Left lobe of liver (tissue), 2 donors: Measurements from ENCODE around the gene PPY. TPM values are rescaled to one million over a fixed set of nuclear protein-coding genes. Genes with fewer than 3 reads are reported as not detected.
"Not testable (repeated sequence)": the region's sequence is repeated elsewhere in the genome, so short reads cannot be mapped to it uniquely, and the experiment has no call there.

ENCODE experiments used
- ATAC-seq: fragments of 200-7000 bp; cut with Tn5 transposase; one replicate; pipeline ENCODE4 v1.9.1; 2020; ENCODE audit warnings: mild to moderate bottlenecking, moderate library complexity
- DNase-seq: peaks from one replicate; pipeline ENCODE4 v3.0.0-alpha.2; 2020; ENCODE audit warnings: low spot score
- total RNA-seq: library from RNA; stranded (reverse); gene quantifications from one replicate; pipeline ENCODE4 v1.2.1, GENCODE V29; 2021
- donor health status: DM: no; HTN: no; CAD: no; lungs with moderate emphysema.
- donor health status: DM: no; HTN: yes; CAD: no.

The PPY gene, protein sequence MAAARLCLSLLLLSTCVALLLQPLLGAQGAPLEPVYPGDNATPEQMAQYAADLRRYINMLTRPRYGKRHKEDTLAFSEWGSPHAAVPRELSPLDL
- not detected for total RNA-seq

DNA sequence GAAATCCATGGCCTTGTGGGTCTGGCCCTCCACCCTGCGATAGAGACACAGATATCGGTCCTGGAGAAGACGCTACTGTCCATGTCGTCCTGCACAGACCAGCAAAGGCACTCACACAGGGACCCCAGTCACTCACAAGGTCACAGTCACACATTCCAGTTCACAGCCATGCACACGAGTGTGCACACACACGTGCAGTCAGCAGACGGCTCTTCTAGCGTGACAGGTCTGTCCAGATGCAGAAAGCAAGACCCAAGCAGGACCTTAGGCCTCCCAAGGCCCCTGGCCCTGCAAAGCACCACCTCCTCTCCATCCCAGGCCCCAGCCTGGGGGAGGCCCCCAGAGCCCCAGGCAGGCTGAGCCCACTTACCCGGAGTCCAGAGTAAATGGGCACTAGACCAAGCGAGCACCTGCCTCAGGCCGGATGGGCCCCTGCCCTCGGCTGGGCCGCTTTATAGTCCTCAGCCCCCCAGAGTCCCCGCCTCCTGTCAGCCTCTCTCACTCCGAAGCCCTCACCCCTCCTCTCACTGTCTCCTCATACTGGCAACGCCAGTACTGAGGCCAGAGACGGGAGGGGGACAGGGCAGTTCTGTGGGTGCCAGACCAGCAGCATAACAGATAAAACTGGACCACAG, at the start of gene PPY:
Gene PPY, minus strand, starts transcription at position 426 of the 635 bp plus-strand sequence. CDS start 822 bp downstream, outside the sequence.
- no peak for DNase-seq
- ATAC-seq: no peak

DNA sequence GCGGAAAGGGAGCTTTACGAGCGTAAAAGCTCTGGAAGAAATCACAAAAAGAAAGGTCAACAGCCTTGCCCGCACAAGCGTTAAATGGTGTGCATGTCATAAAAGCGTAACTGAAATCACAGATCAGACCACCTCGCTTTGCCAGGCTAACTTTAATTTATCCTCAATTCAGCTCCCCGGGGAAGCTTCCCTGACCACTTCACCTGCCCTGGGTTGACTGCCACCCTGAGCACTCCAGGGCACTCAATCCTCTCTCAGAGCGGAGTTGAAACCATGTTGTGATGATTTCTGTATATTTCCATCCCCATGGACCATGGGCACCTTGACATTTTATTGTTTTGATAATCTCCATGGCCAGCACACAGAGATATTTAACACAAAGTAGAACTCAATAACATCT, 46.0 kb upstream of the PPY start:
- no peak for ATAC-seq
- DNase-seq: no peak

DNA sequence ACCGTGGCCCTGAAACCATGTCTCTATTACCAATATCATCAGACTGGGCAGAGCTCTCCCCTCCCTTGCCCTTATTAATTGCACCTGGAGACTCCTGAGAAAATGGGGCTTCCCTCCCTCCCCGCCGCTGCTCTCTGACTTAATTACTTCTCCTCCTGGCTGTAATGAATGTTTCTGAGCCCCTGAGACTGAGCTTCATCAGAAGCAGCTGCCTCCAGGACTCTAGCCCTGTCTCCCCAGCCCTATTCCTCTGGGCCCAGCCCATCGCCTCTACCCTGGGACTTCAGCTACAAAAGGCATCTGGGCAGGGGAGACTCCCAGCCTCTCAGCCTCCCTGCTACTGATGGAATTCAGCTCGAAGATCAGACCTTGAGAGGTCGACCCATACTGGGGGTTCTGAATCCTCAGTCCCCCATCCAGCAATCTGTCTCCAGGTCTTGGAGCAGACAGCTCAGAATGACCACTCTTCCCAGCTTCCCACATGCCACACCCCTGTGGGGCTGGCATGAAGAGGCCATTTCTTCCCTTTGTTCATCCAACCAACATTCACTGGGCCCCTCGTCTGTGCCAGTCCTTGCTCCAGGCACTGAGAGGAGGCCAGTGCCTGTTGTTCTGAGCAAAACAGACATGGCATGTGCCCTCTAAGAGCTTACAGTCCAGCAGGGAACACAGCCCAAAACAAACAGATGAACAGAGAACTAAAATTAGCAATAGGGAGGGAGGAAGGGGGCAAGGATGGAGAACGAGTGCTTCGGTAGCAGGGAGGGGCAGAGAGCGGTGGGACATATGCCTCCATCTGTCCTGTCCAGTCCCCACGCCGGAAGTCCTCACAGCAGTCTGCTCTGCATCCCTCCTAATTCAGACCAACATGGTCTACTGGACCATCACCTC, 45.1 kb upstream of the PPY start:
- ATAC-seq: no peak
- DNase-seq: no peak

DNA sequence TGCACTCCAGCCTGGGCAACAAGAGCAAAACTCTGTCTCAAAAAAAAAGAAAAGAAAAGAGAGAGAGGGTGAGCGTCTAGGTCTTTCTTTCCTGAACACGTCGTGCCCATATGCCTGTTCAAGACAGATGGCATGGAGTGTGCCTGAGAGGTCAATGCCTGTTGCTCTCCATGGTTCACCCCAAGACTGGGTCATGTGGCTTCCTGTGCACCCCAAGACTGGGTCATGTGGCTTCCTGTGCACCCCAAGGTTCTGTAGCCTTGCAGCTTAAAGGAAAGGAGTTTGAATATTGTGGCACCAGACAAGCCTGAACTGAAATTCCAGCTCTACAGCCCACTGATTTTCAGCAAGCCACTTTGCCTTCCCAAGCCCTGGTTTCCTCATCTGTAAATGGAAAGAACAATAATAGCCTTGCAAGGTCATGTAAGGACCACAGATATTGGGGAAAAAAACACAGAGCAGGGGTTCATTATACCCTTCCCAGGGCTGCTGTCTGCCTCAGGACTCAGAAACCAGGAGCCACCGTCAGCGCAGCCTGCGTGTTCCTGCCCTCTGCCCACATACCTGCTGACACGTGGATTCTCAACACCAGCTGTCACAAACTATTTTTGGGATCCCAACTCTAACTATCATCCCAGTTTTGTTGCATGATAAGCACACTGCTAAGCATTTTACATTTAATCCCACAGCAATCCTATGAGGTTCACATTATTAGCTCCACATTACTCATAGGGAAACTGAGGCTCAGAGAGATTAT, 44.1 kb upstream of the PPY start:
- DNase-seq (no peak), ATAC-seq (no peak)

DNA sequence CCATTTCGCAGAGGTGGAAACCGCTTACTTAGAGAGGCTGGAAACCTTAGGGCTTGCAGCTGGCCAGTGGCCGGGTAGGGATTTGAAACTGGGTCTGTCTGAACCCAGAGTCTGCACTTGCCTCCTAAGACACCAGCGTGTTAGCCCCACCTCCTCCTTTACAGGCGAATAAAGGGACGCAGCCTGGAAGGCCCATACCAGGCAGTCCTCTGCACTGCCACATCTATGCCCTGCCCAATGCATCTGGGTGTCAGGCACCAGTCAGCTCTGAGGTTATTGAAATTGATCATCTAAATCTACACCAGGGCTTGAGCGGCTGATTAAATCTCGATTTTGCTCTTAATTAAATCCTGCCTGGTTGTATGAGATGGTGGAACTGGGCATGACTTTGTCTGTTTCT, 42.2 kb upstream of the PPY start:
- no peak for ATAC-seq

DNA sequence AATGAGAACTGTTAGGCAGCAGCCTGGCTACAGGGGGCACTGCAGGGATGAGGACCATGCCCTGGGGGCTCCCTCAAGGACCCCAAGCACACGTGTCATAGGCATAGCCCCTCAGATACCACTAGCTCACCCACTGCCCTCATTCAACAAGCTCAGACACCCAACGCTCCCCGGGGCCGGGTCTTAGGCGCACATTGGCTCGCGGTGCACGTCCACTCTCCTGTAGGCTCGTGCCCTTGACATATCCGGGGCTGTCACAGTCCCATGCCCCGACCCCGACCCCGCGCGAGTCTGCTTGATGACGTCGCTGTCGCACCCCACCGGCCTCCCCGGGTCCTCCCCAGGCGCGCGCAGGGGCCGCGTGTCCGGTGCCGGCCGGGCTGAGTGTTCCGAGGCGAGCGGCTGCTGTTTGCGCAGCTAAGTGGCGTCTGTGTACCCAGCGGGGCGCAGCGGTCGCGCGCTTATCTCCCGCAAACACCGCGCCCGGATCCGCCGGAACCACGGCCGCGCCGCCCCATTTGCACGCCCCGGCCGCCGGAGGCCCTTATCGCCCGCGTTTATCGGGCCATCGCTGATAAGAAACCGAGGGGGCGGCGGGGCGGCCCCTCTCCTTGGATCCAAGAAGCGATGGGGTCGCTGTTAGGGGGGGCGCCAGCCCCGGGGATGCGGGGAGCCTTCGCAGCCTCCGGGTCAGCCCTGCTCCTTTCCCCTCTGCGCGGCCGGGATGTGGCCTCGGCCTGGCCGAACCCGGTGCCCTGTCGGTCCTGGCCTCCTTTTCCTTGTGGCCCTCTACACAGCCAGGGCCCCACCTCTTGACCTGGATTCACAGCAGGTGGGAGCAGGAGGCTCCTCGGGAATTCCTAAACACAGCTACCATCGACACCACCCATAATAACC, 41.5 kb upstream of the PPY start:
- DNase-seq (peak; percentile 48), ATAC-seq (peak; percentile 89)

More for the DNA sequence above, 42.2 kb upstream of the PPY start:
- DNase-seq: no peak

DNA sequence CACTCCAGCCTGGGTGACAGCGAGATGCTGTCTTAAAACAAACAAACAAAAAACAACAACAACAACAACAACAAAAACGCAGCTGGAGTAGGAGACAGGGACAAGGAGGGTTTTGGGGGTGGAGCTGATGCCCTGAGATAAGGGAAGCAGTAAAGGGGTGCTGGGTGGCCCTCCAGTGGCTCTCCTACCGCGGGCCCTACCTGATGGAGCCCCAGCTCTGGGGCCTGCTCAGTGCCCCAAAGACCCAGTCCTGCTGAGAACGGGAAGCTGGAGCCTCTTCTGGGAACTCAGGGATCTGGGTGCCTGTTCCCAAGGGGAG, 40.9 kb upstream of the PPY start:
- DNase-seq (no peak), ATAC-seq (no peak)

DNA sequence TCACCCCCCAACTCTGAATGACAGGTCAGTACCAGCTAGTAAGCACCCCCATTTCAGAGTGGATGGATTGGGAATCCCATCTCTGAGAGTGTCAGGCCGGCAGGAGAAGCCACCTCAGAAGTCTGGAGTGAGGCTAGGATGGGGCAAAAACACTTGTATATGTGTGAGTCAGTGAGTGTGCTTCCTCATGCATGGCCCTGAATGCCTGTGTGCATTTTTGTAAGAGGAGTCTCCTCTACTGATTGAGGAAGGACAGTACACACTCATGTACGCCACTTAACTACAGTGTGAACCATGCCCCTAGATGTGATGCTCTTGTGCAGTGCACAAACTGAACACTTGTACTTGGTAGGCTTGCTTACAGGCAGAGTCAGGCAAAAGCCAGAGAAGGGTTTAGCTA, 39.9 kb upstream of the PPY start:
- DNase-seq (no peak), ATAC-seq (no peak)

DNA sequence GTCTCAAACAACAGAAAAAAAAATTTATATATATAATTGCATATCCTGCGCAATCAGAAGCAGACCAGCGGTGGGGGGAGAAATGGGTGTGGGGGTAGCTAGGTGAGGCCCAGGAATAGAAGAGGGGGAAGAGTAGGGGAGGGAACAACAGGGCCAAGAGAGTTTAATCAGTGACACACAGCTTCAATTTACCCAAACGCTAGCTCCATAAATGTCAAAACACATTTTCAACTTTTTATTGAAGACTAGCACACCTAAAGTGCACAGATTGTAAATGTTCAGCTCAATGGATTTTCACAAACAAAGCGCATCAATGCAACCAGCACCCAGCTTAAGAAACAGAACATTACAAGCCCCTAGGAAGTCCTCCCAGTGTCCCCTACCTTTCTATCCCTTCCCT, 37.4 kb upstream of the PPY start:
- DNase-seq (no peak), ATAC-seq (no peak)

DNA sequence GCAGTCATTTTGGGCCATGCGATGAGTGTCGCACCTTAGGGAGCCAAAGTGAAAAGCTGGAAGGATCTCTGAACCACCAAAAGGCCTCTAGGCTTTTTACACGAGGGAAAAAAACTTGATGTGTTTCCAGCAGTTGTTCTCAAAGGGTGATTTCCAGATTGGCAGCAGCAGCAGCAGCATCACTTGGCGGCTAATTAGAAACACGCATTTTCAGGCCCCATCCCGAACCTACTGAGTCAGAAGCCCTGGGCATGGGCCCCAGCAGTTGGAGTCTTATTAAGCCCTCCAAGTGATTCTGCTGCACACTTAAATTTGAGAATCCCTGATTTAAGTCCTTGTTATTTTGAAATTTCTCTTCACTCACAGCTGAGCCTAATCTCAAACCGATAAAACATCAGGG, 36.7 kb upstream of the PPY start:
- ATAC-seq: no peak
- no peak for DNase-seq

DNA sequence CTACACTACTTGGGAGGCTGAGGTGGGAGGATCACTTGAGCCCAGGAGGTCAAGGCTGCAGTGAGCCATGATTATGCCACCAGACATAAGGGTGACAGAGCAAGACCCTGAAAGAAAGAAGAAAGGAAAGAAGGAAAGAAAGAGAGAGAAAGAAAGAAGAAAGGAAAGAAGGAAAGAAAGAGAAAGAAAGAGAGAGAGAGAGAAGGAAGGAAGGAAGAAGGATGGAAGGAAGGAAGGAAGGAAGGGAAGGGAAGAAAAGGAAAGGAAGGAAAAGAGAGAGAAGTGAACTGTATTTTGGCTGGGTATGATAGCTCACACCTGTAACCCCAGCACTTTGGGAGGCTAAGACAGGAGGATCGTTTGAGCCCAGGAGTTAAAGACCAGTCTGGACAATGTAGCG, 35.8 kb upstream of the PPY start:
- ATAC-seq (no peak), DNase-seq (no peak)

DNA sequence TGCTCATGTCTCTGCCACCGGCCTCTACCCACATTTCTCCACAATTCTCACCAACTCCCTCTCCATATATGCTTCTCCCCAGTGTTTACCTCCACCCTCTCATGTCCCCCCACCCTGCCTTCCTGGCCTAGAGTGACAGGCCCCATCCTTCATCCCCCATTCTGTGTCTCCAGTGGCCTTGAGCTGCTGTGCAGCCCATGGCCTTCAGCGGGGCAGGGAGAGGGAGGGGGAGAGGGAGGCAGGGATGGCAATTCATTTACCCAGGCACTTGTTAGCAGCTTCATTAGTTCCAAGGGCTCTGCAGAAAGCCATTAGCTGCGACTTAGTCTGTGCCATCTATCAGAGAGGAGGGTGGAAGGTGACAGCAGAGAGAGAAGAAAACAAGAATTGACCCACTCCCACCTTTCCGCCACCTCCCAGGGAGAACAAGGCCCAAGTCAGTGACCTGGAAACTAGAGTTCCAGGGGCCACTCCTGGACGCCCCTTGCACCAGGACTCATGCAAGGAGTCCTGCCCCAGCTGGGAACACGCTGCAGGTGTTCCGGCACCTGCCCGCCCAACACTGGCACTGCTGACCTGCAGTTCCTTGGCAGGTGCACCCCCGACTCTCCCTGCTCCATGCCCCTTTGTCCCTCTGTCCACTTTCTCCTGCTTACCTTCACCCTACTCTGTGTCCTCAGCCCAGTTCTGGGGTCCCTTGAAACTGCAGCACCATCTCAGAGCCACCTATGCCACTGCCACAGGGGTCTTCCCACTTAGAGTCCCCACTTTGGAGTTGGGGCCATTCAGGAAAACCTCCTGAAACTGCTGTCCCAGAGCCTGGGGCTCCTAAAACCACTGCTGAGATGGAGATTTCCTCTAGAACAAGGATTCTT, 34.9 kb upstream of the PPY start:
- DNase-seq: no peak

DNA sequence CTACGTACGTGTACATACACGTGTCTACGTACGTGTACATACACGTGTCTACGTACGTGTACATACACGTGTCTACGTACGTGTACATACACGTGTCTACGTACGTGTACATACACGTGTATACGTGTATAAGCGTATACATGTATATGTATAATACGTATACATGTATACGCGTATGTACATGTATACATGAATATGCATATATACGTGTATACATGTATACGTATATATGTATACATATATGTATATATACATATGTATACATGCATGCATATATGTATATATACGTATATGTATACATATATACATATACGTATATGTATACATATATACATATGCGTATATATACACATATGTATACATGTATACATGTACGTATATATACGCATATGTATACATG, 33.6 kb upstream of the PPY start:
- DNase-seq (no peak), ATAC-seq (no peak)

More for the DNA sequence above, 34.9 kb upstream of the PPY start:
- ATAC-seq: no peak

DNA sequence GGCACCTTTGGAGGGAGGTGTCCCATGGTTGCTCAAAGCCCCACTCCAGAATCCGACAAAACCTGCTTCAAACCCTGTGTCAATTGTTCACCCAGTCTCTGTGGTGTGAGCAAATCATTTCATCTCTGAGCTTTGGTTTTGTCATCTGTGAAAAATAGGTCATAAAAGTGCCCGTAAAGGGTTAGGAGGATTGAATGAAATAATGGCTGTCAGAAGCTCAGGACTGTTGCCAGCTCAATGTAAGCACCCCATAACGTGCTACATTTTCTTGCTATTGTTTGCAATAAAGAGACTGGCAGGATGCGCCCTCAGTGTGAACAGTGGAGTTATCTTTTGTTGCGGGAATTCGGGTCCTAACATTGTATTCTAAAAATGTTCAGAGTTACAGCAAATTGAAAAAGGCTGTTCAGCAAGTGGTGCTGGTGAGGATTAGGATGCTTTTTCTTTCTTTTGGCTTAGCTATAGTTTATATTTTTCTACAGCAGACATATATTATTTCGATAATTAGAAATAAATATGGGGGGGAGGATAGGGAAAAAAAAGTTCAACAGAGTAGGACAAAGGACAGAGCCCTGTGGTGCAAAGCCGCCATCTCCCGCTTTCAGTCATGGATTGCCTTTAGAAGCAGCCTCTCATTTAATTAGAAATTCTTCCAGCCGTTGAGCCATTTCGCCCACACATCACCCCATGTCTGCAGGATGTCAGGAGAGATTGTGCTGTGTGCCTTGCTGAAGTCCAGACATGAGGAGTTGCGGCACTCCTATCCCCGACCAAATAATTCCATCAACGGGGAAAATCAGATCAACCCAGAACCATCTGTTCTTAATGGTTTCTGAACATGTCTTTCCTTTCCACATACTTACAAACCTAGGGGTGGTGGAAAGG, 32.3 kb upstream of the PPY start:
- DNase-seq (no peak), ATAC-seq (no peak)

DNA sequence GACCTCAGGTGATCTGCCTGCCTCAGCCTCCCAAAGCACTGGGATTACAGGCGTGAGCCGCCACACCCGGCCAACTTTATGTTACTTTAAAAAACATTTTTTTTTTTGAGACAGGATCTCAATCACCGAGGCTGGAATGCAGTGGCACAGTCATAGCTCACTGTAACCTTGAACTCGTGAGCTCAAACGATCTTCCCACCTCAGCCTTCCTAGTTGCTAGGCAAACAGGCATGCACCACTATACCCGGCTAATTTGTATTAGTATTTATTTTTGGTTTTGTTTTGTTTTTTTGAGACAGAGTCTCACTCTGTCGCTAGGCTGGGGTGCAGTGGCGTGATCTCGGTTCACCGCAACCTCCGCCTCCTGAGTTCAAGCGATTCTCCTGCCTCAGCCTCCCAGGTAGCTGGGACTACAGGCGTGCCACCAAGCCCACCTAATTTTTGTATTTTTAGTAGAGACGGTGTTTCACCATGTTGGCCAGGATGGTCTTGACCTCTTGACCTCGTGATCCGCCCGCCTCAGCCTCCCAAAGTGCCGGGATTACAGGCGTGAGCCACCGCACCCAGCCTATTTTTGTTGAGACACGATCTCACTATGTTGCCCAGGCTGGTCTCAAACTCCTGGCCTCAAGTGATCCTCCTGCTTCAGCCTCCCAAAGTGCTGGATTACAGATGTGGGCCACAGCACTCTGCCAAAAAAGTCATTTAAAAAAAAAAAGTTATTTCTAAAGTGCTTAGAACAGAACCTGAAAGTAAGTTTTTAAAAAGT, 30.4 kb upstream of the PPY start:
- not testable (repeated sequence) for DNase-seq, ATAC-seq

DNA sequence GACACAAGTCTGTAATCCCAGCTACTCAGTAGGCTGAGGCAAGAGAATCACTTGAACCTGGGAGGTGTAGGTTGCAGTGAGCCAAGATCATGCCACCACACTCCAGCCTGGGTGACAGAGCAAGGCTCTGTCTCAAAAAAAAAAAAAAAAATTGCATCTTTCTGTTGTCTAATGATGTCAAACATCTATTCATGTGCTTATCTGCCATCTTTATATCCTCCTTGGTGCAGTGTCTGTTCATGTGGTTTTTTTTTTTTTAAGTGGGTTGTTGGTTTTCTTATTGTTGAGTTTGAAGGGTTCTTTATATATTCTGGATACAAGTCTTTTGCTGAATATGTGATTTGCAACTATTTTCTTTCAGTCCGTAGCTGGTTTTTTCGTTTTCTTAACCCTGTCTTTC, 29.2 kb upstream of the PPY start:
- not testable (repeated sequence) for ATAC-seq

DNA sequence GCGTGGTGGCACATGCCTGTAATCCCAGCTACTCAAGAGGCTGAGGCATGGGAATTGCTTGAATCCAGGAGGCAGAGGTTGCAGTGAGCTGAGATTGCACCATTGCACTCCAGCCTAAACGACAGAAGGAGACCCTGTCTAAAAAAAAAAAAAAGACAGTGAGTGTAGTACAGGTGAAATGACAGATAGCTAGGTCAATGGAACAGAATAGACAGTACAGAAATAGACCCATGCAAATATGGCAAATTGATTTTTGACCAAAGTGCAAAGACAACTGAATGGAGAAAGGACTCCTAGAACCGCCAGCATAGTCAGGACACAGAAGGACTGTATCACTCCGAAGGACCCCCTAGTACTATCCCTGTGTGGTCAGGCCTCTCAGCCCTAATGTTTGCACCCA, 28.1 kb upstream of the PPY start:
- ATAC-seq (peak; percentile 52), DNase-seq (no peak)

More for the DNA sequence above, 29.2 kb upstream of the PPY start:
- DNase-seq: not testable (repeated sequence)
